CD8-positive, alpha-beta memory T cell (primary cell): ENCODE results near the gene PCBP4. TPM values are rescaled to one million over a fixed set of nuclear protein-coding genes. Genes with fewer than 3 reads are reported as not detected.
A peak's percentile ranks its signal among the peaks of the same experiment; 100 is the strongest.

Experiments
- CTCF ChIA-PET: fragments of 350-600 bp; sonication (Branson Sonifier 250); formaldehyde crosslinking; loops from one replicate; lab custom pipeline; 2021; ENCODE audit warnings: antibody characterized with exemption; lab: Charles Lee
- POLR2A ChIA-PET: fragments of 350-600 bp; sonication (Branson Sonifier 250); formaldehyde crosslinking; loops from one replicate; lab custom pipeline; 2021; ENCODE audit warnings: antibody characterized with exemption; lab: Charles Lee
- DNase-seq, 5 donors: peaks; one replicate each; pipeline versions ENCODE4 v3.0.0 to v3.0.0-alpha.2; 2020 to 2022; ENCODE audit warnings: mixed read lengths in 1 of 5
- H3K27ac ChIP-seq: one replicate; pipeline ENCODE4 v1.7.0; 2013; ENCODE audit warnings: low read depth, mild to moderate bottlenecking, low read length, moderate library complexity
- H3K27me3 ChIP-seq: 2 replicates; pipeline ENCODE4 v1.7.0; 2013; ENCODE audit warnings: low read length, mild to moderate bottlenecking; ENCODE audit not compliant: insufficient read depth, poor library complexity, severe bottlenecking
- H3K36me3 ChIP-seq: 2 replicates; pipeline ENCODE4 v1.7.0; 2013; ENCODE audit warnings: mild to moderate bottlenecking, low read length, moderate library complexity; ENCODE audit not compliant: insufficient read depth
- H3K4me1 ChIP-seq: 2 replicates; pipeline ENCODE4 v1.7.0; 2013; ENCODE audit warnings: mild to moderate bottlenecking, low read length, moderate library complexity; ENCODE audit not compliant: insufficient read depth
- H3K4me3 ChIP-seq: 2 replicates; pipeline ENCODE4 v1.7.0; 2013; ENCODE audit warnings: mild to moderate bottlenecking, low read length
- H3K9me3 ChIP-seq: 2 replicates; pipeline ENCODE4 v1.7.0; 2013; ENCODE audit warnings: mild to moderate bottlenecking, low read length
- H3K27ac Mint-ChIP-seq, 8 donors: one replicate each; pipeline ENCODE4 v1.8.0; 2020 to 2021; ENCODE audit warnings: mixed read lengths in 8 of 8, mild to moderate bottlenecking in 6 of 8, inconsistent platforms in 3 of 8, moderate library complexity in 3 of 8
- H3K27me3 Mint-ChIP-seq, 2 donors: one replicate each; pipeline ENCODE4 v1.8.0; 2020 to 2021; ENCODE audit warnings: mixed read lengths in 2 of 2, mild to moderate bottlenecking in 1 of 2, moderate library complexity in 1 of 2
- H3K36me3 Mint-ChIP-seq, 3 donors: one replicate each; pipeline ENCODE4 v1.8.0; 2020 to 2021; ENCODE audit warnings: mixed read lengths in 3 of 3, inconsistent platforms in 1 of 3, mild to moderate bottlenecking in 1 of 3
- H3K4me1 Mint-ChIP-seq, 3 donors: one replicate each; pipeline ENCODE4 v1.8.0; 2020 to 2021; ENCODE audit warnings: mixed read lengths in 3 of 3, inconsistent platforms in 1 of 3, mild to moderate bottlenecking in 1 of 3
- H3K4me3 Mint-ChIP-seq, 7 donors: one replicate each; pipeline ENCODE4 v1.8.0; 2020 to 2021; ENCODE audit warnings: mixed read lengths in 7 of 7, mild to moderate bottlenecking in 6 of 7, moderate library complexity in 4 of 7, inconsistent platforms in 2 of 7
- H3K9me3 Mint-ChIP-seq, 5 donors: one replicate each; pipeline ENCODE4 v1.8.0; 2020 to 2022; ENCODE audit warnings: mixed read lengths in 5 of 5, mild to moderate bottlenecking in 3 of 5, moderate library complexity in 2 of 5, inconsistent platforms in 1 of 5
- polyA plus RNA-seq: library from polyadenylated mRNA; unstranded; fragments of 300-500 nt; fragmentation: Illumina TruSeq; gene quantifications from one replicate; pipeline ENCODE4 v1.2.3, GENCODE V29; 2021
- total RNA-seq, 2 experiments: library from RNA; stranded (reverse); gene quantifications; one replicate each; pipeline ENCODE4 v1.2.3, GENCODE V29; 2021

The PCBP4 gene
- total and polyA plus RNA-seq, 3 experiments from 2014 or later, result 9.7 to 12.5 (median 12.5) TPM

DNA sequence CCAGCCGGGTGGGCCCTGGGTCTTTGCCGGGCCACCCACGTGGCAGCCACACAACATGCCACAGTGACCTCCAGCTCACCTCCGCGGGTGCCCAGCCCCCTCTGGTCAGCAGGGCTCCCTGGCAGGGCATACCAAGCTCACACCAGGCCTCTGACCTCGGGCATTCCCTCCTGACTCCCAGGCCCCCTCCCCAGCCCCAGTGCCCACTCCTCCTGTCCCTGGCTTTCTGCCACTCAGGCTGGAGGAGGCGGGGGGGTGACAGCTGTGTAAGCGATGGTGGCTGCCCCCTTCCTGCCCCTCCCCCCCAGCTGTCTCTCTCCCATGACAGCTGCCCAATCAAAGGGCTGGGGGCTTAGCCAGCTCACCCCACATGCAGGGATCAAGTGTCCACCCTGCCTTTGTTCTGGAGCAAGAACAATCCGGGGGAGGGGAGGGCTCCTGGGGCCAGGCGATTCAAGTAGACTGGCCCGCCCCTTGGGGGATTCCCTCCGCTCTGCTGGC lies 3.3 kb downstream of the PCBP4 start:
- Mint-ChIP-seq H3K4me1 (peaks cover 13 to 30% (median 16%) of the 10 kb centered on the region in 3 donors), H3K27me3 (peaks cover 0 to 8% of the 10 kb centered on the region in 2 donors), H3K9me3 (no peaks in the 10 kb centered on the region), H3K4me3 (no peak overlapping the region), H3K27ac (no peak overlapping the region), H3K36me3 (peaks cover 0 to 8% (median 3%) of the 10 kb centered on the region in 3 donors)
- CTCF ChIA-PET, result interaction anchor here (1.6 to 3.3 kb wide), 3 partner anchors 10 to 22 kb away, joined by 5 to 15 read pairs (median 12); partner anchors contain the start of genes ABHD14A, ABHD14B, PARP3 and RRP9
- Histone ChIP-seq H3K4me1 (peaks cover 16% of the 10 kb centered on the region), H3K36me3 (no peaks in the 10 kb centered on the region), H3K9me3 (no peaks in the 10 kb centered on the region), H3K27ac (no peak overlapping the region), H3K4me3 (no peak overlapping the region), H3K27me3 (no peaks in the 10 kb centered on the region)
- POLR2A ChIA-PET, result no interaction called here
- no peak for DNase-seq

DNA sequence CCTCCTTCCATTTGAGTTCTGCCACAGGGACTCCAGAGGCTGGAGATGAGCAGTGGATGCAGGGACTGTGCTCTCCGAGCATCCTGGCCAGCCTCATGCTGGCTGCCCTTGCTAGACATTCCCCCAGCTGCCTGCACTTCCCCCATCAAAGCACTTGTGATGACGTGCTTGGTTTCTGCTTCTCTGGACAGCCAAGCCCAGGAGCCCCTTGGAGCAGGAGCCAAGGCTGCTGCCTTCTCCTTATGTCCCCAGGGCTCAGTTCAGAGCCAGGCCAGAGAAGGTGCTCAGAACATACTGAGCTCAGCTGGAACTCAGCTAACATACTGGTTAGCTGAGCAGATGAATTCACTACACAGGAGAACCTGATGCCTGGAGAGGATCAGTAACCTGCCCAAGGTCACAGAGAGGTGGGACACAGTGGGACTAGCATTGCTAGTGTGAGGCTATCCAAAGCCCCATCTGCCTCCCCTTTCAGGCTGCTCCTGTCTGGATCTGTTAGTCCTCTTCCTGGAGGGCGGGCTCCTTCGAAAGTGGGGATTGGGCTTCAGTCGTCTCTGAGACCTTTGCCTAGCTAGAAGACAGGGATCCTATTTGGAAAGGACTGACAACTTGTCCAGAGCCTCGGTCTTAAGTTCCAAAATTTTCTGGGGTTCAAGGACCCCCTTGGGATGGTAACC lies 4.3 kb downstream of the PCBP4 start:
- Histone ChIP-seq H3K36me3 (no peaks in the 10 kb centered on the region), H3K27ac (no peak overlapping the region), H3K4me3 (no peak overlapping the region), H3K9me3 (no peaks in the 10 kb centered on the region), H3K4me1 (peaks cover 16% of the 10 kb centered on the region), H3K27me3 (no peaks in the 10 kb centered on the region)
- Mint-ChIP-seq H3K36me3 (peaks cover 5 to 13% (median 6%) of the 10 kb centered on the region in 3 donors), H3K9me3 (no peaks in the 10 kb centered on the region), H3K27ac (no peak overlapping the region), H3K4me3 (no peak overlapping the region), H3K4me1 (peaks cover 11 to 21% (median 12%) of the 10 kb centered on the region in 3 donors), H3K27me3 (peaks cover 2 to 14% of the 10 kb centered on the region in 2 donors)
- DNase-seq, result no peak
- ChIA-PET POLR2A (no interaction called here), CTCF (interaction anchor here (2.4 to 3.3 kb wide), 2 partner anchors 11 to 21 kb away, joined by 12 to 15 read pairs; partner anchors contain the start of genes ABHD14A, ABHD14B, PARP3 and RRP9)

DNA sequence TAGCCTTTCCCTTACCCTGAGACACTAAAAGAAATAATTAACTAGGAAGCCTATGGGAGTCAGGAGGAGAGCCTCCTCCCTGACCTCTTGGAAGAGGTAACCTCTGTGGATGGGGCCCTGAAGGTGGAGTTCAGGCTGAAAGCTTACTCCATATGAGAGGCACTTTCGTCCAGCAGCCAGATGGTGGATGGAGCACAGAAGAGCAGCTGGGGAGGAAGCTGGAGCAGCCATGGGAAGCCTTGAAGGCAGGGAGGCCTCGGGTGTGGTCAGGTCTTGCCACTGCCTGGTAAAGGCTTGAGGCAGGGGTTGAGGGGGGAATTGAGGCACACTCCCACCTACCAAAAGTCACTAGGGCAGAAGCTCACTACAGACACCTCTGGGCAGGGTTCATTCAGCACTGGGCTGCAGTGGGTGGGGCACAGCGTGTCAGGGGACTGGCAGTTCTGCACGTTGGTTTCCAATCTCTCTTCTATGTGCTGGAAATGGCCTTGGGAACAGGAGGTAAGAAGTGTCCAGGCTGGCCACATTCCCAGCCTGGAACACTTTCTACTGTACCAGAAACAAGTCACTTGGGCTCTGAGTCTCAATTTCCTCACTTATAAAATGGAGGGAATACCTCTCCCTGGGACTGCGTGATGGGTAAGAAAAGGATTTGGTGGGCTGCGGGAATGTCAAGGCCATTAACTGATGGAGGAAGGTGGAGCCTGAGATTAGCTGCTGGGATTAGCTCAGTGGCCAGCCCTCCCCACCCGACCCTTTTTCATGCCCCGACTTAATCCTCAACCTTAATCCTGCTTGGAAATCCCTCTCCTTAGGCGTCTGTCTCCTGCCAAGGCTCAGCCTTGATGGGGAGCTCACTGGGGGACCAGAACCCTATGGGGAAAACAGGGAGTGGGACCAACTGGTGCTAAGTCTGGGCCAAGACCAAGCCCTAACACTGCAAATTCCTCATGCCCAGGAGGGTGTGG lies 5.4 kb downstream of the PCBP4 start:
- Mint-ChIP-seq H3K4me1 (peaks cover 9 to 18% (median 13%) of the 10 kb centered on the region in 3 donors), H3K27ac (peak overlapping the region in 1 of 8 donors; percentile 87)
- H3K27ac ChIP-seq, result no peak overlapping the region

DNA sequence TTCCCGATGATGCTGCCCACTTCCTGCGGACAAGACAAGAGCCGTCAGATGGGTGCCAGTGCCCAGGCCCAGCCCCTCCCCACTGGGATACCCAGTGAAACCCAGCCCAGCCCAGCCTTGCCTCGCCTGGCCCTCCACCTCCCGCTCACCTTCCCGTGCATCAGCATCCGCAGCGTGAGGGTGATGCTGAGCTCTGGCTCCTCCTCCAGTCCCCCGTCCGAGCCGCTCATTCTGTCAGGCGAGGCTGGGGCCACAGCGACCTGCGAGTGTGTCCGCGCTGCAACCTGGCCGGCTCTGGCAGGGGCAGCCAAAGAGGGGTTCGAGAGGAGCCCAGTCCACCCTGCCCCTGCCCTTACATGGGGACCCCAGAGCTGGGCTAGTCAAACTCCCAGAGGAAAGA lies 6.2 kb downstream of the PCBP4 start:
- peaks cover 13 to 18% (median 16%) of the 10 kb centered on the region in 3 donors for H3K4me1 Mint-ChIP-seq
- H3K27ac Mint-ChIP-seq, result no peak overlapping the region
- H3K4me1 ChIP-seq, result peaks cover 13% of the 10 kb centered on the region
- peak overlapping the region in 1 of 7 donors; percentile 32 for H3K4me3 Mint-ChIP-seq
- H3K27me3 Mint-ChIP-seq, result peaks cover 7 to 19% of the 10 kb centered on the region in 2 donors
- ChIA-PET POLR2A (no interaction called here), CTCF (interaction anchor here (3.3 kb wide), 1 partner anchor 13 kb away, joined by 15 read pairs; the partner anchor contains the start of genes ABHD14A and ABHD14B)
- peaks cover 11% of the 10 kb centered on the region for H3K27me3 ChIP-seq
- peaks cover 5 to 12% (median 6%) of the 10 kb centered on the region in 3 donors for H3K36me3 Mint-ChIP-seq
- H3K27ac ChIP-seq, result no peak overlapping the region
- H3K4me3 ChIP-seq, result no peak overlapping the region
- no peaks in the 10 kb centered on the region for H3K36me3 ChIP-seq
- no peaks in the 10 kb centered on the region for H3K9me3 Mint-ChIP-seq
- no peaks in the 10 kb centered on the region for H3K9me3 ChIP-seq
- no peak for DNase-seq

More for the DNA sequence above, 5.4 kb downstream of the PCBP4 start:
- no peak overlapping the region for H3K4me3 ChIP-seq
- peaks cover 5% of the 10 kb centered on the region for H3K27me3 ChIP-seq
- Mint-ChIP-seq H3K9me3 (no peaks in the 10 kb centered on the region), H3K4me3 (peak overlapping the region in 1 of 7 donors; percentile 32), H3K36me3 (peaks cover 5 to 12% (median 6%) of the 10 kb centered on the region in 3 donors), H3K27me3 (peaks cover 2 to 15% of the 10 kb centered on the region in 2 donors)
- H3K36me3 ChIP-seq, result no peaks in the 10 kb centered on the region
- H3K4me1 ChIP-seq, result peaks cover 16% of the 10 kb centered on the region
- no peak for DNase-seq
- POLR2A ChIA-PET, result interaction anchor here (0.6 kb wide), 1 partner anchor 42 kb away, joined by 3 read pairs; no protein-coding TSS in a partner anchor
- no peaks in the 10 kb centered on the region for H3K9me3 ChIP-seq
- CTCF ChIA-PET, result interaction anchor here (2.4 to 3.3 kb wide), 2 partner anchors 12 to 20 kb away, joined by 12 to 15 read pairs; partner anchors contain the start of genes ABHD14A, ABHD14B, PARP3 and RRP9

DNA sequence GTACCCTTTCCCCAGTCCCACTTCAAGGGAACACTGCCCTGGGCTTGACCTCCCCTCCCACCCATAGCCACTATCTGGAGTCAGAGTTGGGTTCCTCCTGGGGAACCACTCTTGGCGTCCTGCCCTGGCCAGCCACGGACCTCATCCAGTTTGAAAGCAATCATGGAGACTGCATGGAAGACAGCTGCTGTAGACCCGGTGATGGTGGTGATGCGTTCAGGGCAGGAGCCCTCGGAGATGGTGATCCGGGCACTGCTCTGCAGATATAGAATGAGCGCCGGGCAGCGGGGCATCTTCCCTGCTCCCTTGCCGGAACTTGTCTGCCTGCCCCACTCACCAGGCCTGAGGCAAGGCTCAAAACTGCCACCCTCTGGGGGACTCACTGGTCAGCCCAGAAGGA lies 6.9 kb downstream of the PCBP4 start:
- Mint-ChIP-seq H3K36me3 (peaks cover 5 to 12% (median 6%) of the 10 kb centered on the region in 3 donors), H3K4me1 (peaks cover 11 to 14% (median 12%) of the 10 kb centered on the region in 3 donors), H3K9me3 (no peaks in the 10 kb centered on the region), H3K27ac (no peak overlapping the region), H3K4me3 (no peak overlapping the region), H3K27me3 (peaks cover 7 to 19% of the 10 kb centered on the region in 2 donors)
- DNase-seq, result no peak
- H3K4me1 ChIP-seq, result peaks cover 9% of the 10 kb centered on the region
- ChIA-PET POLR2A (no interaction called here), CTCF (no interaction called here)
- H3K27ac ChIP-seq, result no peak overlapping the region
- H3K4me3 ChIP-seq, result no peak overlapping the region
- peaks cover 12% of the 10 kb centered on the region for H3K27me3 ChIP-seq
- no peaks in the 10 kb centered on the region for H3K9me3 ChIP-seq
- no peaks in the 10 kb centered on the region for H3K36me3 ChIP-seq

DNA sequence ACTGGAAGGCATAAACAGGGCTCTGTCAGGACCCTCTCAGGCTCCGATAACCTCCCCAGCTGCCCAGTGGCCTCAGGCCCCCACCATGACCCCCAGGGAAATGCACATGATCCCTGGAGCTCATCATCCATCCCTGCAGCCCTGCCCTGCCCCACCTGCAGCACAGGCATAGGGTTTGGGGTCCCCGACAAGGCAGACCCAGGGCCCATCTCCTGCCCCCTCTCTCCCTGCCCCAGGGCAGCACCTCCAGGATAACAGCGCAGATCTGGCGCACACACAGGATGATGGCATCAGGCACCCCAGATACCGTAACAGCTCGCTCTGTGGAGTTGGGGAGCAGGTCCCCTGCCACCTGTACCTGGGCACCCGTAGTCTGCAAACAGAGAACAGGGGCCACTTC lies 7.6 kb downstream of the PCBP4 start:
- Histone ChIP-seq H3K27me3 (peaks cover 18% of the 10 kb centered on the region), H3K4me1 (peaks cover 6% of the 10 kb centered on the region), H3K27ac (no peak overlapping the region), H3K36me3 (no peaks in the 10 kb centered on the region), H3K9me3 (no peaks in the 10 kb centered on the region), H3K4me3 (no peak overlapping the region)
- Mint-ChIP-seq H3K36me3 (peaks cover 2 to 12% (median 6%) of the 10 kb centered on the region in 3 donors), H3K9me3 (no peaks in the 10 kb centered on the region), H3K4me3 (no peak overlapping the region), H3K27ac (no peak overlapping the region), H3K27me3 (peaks cover 12 to 27% of the 10 kb centered on the region in 2 donors), H3K4me1 (peaks cover 5 to 9% (median 6%) of the 10 kb centered on the region in 3 donors)
- ChIA-PET POLR2A (no interaction called here), CTCF (interaction anchor here (1.1 to 3.7 kb wide), 2 partner anchors 13 to 18 kb away, joined by 4 to 16 read pairs; partner anchors contain the start of genes ABHD14B and RRP9)
- DNase-seq, result no peak

DNA sequence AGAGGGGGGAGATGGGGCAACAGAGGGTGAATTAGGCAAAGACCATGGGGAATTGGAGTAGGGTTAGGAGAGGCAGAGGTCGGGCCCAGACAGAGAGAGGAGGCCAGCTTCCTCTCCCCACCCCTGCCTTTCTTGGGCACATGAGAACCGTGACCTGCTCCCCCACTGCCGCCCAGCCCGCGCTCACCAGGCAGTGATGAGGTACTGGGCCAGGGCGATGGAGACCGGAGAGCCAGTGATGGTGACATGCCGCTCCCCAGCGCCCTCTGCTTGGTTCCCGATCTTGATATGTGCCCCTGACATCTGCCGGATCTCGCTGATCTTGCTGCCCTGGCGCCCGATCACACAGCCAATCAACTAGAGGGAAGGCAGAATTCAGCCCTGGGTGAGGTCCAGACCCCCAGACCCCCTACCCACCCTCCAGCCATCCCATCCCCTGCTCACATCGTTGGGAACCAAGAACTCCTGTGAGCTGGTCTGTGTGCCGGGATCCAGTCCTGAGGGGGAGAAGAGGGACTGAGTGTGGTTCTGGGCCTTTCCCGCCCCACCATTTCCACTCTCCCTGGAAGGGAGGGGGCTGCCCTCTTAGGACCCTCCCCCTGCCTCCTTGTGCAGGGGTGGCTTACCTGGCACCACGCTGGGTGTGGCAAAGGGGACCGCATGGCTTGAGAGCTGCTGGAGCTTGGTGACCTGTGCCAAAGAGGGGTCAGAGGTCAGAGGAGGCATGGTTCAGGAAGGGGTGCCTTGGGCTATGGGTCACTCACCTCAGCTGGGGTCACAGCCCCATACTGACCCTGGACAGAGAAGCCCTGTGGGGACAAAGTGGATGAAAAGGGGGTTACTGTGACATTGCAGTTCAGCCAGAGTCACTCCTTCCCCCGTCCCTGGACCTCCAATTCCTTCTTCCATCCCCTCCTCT lies 8.4 kb downstream of the PCBP4 start:
- no peak overlapping the region for H3K4me3 Mint-ChIP-seq
- H3K27me3 Mint-ChIP-seq, result peaks cover 20 to 33% of the 10 kb centered on the region in 2 donors
- no peak for DNase-seq
- no peak overlapping the region for H3K4me3 ChIP-seq
- ChIA-PET CTCF (interaction anchor here (1.1 to 3.7 kb wide), 2 partner anchors 14 to 17 kb away, joined by 4 to 16 read pairs; partner anchors contain the start of genes ABHD14B and RRP9), POLR2A (no interaction called here)
- no peaks in the 10 kb centered on the region for H3K9me3 Mint-ChIP-seq
- peaks cover 6% of the 10 kb centered on the region for H3K4me1 ChIP-seq
- peaks cover 2 to 12% (median 6%) of the 10 kb centered on the region in 3 donors for H3K36me3 Mint-ChIP-seq
- no peaks in the 10 kb centered on the region for H3K9me3 ChIP-seq
- H3K27ac Mint-ChIP-seq, result no peak overlapping the region
- no peak overlapping the region for H3K27ac ChIP-seq
- H3K27me3 ChIP-seq, result peaks cover 18% of the 10 kb centered on the region
- no peaks in the 10 kb centered on the region for H3K36me3 ChIP-seq
- H3K4me1 Mint-ChIP-seq, result peaks cover 5 to 9% (median 6%) of the 10 kb centered on the region in 3 donors
